ENCODE results near the gene MBL2.

MBL2 gene

GRCh38 chr10:52739380-52740154 is 33.0 kb downstream of the MBL2 start:
- DNase-seq = no peak

GRCh38 chr10:52738951-52739350 is 33.6 kb downstream of the MBL2 start:
- no peak for DNase-seq

DNA sequence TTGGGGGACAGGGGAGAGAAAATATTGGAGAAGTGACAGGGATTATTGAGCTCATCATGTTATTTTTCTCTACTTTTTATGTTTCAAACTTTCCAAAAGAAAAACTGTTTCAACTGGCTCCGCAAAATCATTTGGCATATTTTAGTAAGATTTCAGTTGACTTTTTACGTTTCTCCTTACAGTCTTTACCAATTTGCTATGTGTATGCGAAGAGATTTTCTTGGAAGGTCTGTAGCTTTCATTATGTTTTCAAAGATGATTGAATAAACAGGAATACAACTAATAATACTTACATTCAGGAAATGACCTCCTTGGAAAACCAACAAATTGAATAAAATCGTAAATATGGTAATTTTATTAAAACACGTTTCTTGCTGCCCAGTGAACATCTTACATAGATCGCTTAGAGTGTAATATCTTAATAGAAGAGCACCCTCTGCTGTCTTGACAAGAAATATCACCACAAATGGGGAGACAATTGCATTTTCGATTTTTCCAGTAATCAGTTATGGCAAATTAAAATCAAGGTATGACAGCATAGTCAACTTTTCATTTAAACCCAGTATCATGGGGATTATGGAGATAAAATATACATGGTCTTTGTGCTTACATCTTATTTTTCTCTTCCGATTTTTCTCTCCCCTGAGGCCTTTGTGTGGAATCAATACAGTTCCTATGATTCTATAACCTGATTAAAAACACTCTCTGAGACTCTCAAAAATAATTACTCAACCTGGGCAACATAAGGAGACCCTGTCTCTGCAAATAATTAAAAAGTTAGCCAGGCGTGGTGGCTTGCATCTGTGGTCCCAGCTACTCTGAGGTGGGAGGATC is 43.1 kb downstream of the MBL2 start:
- DNase-seq = no peak

- DNase-seq = no peak
These were observed 52.6 kb downstream of the MBL2 start for GRCh38 chr10:52720018-52720417.
